Ureter (tissue), 1 donor: Measurements from ENCODE around the gene INSYN2B. TPM values are rescaled to one million over a fixed set of nuclear protein-coding genes. Genes with fewer than 3 reads are reported as not detected.

ENCODE experiments used
- DNase-seq: peaks from one replicate; pipeline ENCODE4 v3.0.0-alpha.2; 2020; ENCODE audit warnings: low spot score
- total RNA-seq: library from RNA; stranded (reverse); gene quantifications from one replicate; pipeline ENCODE4 v1.2.4, GENCODE V29; 2023
- donor health status: DM: yes; HTN: yes; CAD: no.

INSYN2B gene
- total RNA-seq, 1 donor from 2014 or later = not detected

DNA sequence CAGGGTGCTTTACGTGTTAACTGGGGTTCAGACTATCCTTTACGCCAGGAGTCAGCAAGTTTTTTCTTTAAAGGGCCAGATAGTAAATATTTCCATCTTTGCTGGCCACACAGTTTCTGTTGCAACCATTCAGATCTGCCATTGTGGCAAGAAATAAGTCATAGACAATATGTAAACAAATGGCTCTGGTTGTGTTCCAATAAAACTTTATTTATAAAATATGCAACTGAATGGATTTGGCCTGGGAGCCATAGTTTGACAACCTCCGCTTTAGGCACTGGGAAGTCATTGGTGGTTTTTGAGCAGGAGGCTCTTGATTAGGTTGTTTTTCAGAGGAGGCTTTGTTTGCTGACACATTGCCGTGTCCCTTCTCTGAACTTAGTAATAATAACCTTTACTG lies 90.7 kb downstream of the INSYN2B start:
- no peak for DNase-seq

DNA sequence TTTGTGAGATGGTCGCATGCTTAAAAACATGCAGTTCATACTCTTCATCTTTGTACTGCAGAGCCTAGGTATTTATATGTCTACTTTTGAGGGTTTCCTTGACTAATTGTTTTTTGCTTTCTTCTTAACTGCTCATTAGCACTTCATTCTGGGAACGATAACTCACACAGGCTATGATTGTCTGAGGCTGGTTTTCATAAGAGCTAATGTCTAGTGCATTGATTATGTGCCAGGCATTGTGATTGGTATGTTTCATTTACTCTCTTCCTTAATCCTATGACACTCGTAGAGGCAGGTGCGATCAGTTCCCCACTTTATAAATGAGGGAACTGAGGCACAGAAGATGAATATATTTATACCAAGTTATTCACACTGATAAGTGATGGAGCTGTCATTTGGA lies 93.6 kb downstream of the INSYN2B start:
- no peak for DNase-seq

DNA sequence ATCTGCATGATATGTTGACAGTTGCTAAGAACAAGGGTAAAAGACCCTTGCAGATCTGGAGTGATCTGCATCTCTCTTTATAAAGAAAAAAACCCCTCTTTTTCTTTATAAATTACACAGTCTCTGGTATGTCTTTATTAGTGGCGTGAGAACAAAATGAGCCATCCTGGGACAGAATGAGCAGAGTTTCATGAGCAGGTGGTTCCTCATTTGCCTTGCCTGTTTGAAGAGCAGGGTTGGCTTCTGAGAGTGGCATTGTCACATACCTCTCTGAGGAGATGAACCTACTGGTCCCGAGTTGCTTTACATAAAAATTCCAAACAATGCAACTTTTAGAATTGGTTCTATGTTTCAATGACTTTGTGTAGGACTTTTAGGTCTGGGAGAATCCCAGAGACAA lies 94.3 kb downstream of the INSYN2B start:
- DNase-seq = no peak

- DNase-seq = no peak
Observed at GRCh38 chr5:169881702-169882303, 98.5 kb downstream of the INSYN2B start.

DNA sequence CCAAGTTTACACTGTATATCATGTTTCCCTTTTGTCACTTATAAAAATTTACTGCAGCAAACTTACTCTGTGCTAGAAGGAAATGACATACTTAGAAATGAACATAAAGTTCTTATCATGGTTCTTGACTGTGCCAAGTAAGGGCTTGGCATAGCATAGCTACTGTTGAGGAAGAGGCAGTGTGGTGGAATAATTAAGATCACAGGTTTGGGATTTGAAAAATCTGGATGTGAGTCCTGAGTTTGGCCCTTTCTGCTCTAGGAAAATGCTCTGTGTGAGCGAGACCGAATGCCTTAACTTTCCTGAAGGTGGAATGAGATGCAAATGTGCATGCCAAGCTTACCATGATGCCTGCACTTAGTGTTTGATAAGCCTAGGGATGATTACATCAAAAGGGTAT lies 99.5 kb downstream of the INSYN2B start:
- DNase-seq = no peak

DNA sequence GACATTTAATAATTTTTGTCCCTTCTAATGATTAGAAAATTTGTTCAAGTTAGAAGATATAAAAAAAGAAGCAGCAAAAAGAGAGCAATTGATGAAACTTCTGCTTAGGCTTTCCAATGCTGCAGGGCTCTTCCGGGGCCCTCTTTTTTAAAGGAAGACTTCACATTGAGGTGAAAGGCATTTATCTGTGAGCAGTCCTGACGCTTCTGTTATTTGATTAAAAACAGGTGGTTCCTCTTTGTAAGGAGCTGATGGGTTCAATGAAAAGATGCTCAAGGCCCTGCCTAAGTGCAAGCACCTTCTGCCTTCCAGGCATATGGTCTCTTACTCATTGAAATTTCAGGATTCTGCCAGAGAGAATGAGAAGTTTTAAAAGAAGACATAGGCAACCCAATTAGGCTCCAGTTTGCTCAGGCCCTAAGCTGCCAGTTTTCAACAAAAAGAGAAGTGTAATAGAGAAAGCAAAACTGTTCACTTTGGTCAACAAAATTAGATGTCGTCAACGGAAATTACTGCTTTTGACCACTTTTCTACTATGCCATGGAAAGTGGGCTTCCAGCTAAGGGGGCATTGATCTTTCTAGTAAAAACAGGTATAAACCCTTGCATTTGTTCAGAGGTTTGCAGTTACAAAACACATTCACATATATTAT lies 100.2 kb downstream of the INSYN2B start:
- no peak for DNase-seq

DNA sequence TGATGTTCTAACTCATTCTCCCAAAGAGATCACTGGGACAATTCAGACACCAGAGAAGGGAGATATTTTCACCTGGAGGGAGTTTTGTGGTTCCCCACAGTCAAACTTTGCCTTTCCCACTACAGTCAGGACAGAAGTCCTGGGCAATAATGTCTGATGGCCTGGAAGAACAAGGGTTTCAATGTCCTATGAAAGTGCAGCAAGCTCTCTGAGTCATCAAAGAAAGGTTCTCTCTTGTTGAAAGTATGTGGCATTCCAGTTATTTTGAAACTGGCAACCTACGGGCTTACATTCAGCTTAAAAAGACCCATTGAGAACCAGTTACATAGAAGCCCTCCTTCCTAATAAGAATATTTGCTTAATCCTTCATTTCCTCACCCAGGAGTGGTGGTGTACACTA lies 103.9 kb downstream of the INSYN2B start:
- DNase-seq = no peak

GRCh38 chr5:169875731-169876130 lies 104.6 kb downstream of the INSYN2B start:
- no peak for DNase-seq

DNA sequence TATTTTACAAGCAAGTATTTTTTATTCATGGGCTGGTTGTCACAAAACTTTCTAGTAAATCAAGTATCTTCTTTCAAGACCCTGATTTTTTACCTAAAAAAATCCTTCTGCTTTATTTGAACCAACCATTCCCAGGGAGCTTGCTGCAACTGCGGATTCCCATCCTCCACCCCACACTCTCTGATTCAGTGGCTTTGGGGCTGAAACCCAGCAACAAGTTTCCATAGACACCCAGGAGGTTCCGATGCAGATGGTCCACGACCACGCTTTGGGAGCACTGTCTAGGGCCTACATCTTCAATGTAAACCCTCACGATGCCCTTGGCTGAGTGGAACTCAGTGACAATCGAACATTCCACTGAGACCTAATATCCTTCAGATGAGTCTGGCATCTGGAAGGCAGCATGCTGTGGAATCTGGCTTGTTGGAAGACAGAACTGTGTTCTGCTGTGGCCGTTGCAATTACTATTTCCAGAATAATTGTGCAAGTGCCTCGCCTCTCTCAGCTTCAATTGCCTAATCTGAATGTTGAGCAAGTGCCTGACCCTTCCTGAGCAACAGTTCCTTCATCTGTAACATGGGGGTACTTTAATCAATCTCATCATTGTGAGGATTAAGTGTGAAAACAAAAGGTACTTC lies 105.1 kb downstream of the INSYN2B start:
- no peak for DNase-seq

- DNase-seq = no peak
Observed at GRCh38 chr5:169874621-169875020, 105.7 kb downstream of the INSYN2B start.

DNA sequence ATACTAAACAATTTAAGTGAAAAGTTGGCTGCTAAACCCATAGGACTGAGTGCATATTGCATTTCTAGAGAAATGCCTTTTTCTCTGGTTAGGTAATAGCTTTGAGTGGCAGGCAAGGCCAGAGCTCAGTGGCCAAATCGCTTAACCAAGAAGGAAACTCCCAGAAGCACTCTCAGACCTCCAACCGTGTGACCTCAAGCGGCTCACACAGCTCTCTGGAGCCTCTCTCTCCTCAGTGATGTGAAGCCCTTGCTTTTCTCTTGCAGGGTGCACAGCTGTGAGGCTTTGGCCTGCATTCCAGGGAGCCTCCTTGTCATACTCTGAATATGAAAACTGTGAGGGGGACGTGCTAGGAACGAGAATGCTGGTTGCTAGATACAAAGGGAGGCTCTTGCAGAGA lies 106.7 kb downstream of the INSYN2B start:
- DNase-seq = no peak

- DNase-seq = no peak
Observed at GRCh38 chr5:169871826-169872490, 108.3 kb downstream of the INSYN2B start.

DNA sequence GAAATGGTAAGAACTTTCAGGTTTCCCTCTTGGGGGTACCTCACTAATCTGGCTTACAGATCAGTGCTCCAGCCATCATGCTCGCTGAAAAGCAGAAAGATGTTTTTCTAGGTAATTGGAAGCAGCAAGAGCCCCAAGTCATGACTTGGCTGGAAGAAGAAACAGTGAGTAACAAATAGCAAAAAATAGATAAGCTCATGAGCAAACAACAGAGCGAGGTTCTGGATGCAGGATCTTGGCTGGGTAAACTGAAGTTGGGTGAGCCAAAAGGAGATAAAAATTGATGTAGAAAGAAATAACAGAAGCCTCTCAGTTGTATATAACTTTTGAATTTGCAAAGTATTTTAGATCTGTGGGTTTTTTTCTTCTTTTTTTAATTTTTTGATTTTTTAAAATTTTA lies 110.1 kb downstream of the INSYN2B start:
- no peak for DNase-seq

GRCh38 chr5:169869066-169869465 lies 111.2 kb downstream of the INSYN2B start:
- DNase-seq = no peak

DNA sequence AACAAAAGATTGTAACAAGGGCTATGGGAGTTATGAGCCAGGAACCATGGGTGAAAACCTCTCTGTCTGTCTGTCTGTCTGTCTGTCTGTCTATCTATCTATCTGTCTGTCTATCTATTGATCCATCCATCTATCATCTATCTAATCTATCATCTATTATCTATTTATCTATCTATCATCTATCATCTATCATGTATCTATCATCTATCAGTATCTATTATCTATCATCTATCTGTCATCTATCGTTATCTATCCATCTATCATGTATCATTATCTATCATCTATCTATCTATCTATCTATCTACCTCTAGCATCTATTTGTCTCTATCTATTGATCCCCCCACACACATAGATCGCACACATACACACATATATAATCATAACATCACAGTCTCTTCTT lies 112.9 kb downstream of the INSYN2B start:
- no peak for DNase-seq

GRCh38 chr5:169864483-169864882 lies 115.8 kb downstream of the INSYN2B start:
- DNase-seq = no peak

- no peak for DNase-seq
Observed at GRCh38 chr5:169862391-169862811, 117.9 kb downstream of the INSYN2B start.

- DNase-seq = no peak
Observed at GRCh38 chr5:169861934-169862333, 118.4 kb downstream of the INSYN2B start.

DNA sequence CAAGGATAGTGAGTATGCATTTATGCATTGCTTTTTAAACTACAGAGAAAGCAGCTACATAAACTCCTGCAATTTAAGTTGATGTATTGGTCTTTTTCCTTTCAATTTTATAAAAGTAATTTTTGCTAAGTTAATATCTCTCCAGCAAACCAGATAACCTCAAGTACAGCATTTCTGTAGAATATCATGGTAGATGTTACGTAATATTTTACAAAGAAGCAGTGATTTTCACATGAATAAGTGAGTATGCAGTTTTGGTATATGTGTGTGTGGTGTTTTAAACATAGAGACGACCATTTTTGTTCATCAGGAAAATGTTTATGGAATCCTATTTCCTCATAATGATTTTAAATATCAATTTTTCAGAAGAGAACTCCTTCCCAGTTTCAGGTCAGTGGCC lies 118.9 kb downstream of the INSYN2B start:
- DNase-seq = no peak

DNA sequence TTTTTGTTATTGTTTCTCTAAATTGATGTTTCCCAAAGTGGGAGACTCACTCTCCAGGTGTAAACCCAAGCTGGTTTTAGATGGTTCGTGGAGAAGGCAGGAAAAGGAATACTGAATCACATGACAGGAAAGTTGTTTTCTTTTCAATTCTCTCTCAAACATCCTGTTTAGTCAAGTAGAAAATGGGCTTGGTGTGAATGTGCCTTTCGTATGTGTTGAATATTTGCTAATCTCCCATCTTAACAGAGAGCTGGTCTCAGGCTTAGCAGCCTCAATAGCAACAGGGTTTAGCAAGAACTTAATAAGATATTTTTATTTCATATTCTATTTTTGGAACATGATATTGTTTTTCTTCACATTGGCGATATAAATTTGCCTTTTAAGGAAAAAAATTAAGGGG lies 119.7 kb downstream of the INSYN2B start:
- DNase-seq = no peak

DNA sequence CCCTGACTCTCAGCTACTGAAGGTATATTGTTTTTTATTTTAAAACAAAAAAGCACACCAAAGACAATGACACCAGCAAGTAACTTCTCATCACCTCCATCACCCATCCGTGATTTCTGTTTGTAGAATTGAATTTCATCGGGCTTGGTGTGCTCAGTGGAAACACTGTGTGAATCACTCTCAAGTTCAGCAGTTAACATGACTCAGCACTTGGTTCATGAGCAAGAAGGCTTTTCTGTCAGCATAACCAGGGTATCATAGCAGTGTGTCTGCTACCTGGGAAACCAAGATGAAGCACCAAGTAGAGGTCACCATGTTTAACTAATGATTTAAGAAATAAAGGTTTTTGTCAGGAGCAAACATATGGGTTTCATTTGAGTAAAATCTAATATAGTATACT lies 123.7 kb downstream of the INSYN2B start:
- no peak for DNase-seq

DNA sequence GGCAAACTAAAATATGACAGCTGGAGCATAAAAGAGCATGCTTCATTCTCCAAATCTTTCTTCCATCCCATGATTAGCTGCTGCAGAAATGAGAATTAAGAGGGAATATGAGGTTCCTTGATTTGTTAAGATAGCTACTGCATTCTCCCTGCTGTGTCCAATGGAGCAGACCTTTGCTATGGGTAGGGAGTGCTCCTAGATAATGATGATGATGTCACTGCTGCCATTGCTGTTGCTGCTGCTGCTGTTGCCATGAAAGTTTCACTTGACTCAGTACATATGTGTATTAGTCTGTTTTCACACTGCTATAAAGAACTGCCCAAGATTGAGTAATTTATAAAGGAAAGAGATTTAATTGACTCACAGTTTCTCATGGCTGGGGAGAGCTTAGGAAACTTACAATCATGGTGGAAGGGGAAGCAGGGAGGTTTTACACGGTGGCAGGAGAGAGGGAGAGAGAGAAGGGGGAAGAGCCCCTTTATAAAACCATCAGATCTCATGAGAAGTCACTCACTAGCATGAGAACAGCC lies 128.9 kb downstream of the INSYN2B start:
- no peak for DNase-seq

DNA sequence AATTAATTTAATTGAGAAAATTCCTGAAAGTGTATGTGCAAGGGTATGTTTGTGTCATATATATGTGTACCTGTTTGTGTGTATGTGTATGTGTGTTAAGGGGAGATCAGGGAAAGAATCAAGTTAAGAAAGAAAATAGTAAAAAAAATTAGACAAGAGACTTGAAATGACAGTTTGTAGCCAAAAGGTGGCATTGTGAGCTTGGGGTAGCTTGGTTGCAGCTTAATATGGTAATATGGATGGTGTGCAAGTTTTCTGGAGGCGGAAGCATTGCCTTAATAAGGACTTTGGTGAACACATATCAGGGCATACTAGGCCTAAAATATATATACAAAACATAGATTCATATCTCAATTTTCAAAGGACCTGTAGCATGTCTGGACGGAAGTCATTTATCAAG lies 129.9 kb downstream of the INSYN2B start:
- DNase-seq = no peak
